Mucosa of stomach (tissue), 1 donor: ENCODE measurements around the gene PSKH1.
A peak's percentile ranks its signal among the peaks of the same experiment; 100 is the strongest.
"Not testable (repeated sequence)": the region's sequence is repeated elsewhere in the genome, so short reads cannot be mapped to it uniquely, and the experiment has no call there.

Experiments
- H3K27me3 ChIP-seq: one replicate; pipeline ENCODE4 v1.7.0; 2013; ENCODE audit warnings: mild to moderate bottlenecking, low read length; ENCODE audit not compliant: control insufficient read depth, insufficient read depth
- H3K36me3 ChIP-seq: one replicate; pipeline ENCODE4 v1.7.0; 2013; ENCODE audit warnings: low read length; ENCODE audit not compliant: control insufficient read depth, insufficient read depth
- H3K4me1 ChIP-seq: one replicate; pipeline ENCODE4 v1.7.0; 2013; ENCODE audit warnings: mild to moderate bottlenecking, low read length; ENCODE audit not compliant: control insufficient read depth, insufficient read depth
- H3K4me3 ChIP-seq: one replicate; pipeline ENCODE4 v1.7.0; 2013; ENCODE audit warnings: low read length
- H3K9ac ChIP-seq: one replicate; pipeline ENCODE4 v1.7.0; 2013; ENCODE audit warnings: mild to moderate bottlenecking, low read length, moderate library complexity
- H3K9me3 ChIP-seq: one replicate; pipeline ENCODE4 v1.7.0; 2013; ENCODE audit warnings: mild to moderate bottlenecking, low read length, moderate library complexity; ENCODE audit not compliant: control insufficient read depth
- donor health status: Pancreatic carcinoma.

Gene PSKH1

DNA sequence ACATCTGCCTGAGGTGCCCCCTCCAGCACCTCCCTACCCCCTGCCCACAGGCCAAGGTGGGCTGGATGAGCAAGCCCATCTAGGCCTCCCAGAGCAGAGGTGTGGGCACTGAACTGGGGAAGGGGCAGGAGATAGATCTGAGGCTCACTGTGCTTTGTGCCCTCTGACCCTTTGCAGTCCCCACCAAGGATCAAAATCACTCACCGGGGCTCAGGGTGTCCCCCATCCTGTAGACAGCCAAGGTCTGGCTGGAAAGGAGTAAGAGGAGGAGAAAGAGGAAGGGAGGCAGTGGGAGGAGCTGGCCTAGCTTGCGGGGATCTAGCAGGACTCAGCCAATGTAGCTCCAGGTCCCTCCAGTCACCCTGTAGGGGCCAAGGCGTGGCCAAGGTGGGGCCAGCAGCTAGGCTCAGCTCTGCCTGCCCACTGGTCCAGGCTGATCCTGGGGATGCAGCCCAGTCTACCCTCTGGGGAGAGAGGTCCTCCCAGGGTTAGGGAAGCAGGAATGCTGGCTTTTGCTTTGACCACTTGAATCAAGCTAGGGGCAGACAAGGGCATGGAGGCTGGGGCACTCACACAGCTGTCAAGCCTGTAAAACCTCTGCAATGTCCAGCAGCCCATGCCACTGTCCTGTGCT is 73.6 kb downstream of the PSKH1 start:
- Histone ChIP-seq H3K4me1 (peaks cover 33% of the 10 kb centered on the region), H3K9me3 (no peaks in the 10 kb centered on the region), H3K27me3 (peaks cover 8% of the 10 kb centered on the region), H3K36me3 (no peaks in the 10 kb centered on the region), H3K4me3 (peak overlapping the region; percentile 63), H3K9ac (peak overlapping the region; percentile 84)

DNA sequence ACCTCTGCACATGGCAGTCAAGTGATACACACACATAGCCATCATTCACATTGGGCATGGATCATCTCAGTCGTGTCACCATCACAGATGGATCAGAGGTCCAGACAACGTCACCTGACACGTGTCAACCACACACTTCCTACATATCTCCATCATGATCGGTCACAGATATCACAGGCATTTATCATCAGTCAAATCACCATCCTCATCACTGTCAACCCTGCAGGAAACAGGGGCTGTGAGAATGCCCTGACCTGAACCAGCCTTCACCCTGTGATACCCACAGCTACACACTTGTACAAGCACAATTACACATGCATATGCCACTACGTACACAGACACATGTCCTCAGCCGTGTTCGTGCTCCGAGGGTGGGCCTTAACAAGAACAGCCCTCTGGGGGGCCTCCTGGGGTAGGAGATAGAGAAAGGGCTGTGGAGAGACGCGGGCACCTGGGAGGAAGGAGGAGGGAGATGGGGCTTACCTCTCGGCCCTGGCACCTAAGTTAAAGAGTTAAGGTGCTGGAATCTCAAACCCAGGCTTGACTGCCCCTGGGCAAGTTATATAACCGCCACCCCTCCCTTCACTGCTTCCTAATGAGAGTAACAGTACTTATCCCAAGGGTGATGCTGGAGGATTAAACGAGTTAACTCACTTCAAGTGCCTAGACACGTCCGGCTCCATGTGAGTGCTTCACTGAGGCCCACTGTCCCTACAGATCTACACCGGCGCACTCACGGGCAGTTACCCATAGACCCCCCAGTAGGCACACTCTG is 74.3 kb downstream of the PSKH1 start:
- Histone ChIP-seq H3K4me1 (peaks cover 26% of the 10 kb centered on the region), H3K4me3 (peak overlapping the region; percentile 63), H3K9me3 (no peaks in the 10 kb centered on the region), H3K27me3 (peaks cover 8% of the 10 kb centered on the region), H3K36me3 (no peaks in the 10 kb centered on the region), H3K9ac (peak overlapping the region; percentile 84)

DNA sequence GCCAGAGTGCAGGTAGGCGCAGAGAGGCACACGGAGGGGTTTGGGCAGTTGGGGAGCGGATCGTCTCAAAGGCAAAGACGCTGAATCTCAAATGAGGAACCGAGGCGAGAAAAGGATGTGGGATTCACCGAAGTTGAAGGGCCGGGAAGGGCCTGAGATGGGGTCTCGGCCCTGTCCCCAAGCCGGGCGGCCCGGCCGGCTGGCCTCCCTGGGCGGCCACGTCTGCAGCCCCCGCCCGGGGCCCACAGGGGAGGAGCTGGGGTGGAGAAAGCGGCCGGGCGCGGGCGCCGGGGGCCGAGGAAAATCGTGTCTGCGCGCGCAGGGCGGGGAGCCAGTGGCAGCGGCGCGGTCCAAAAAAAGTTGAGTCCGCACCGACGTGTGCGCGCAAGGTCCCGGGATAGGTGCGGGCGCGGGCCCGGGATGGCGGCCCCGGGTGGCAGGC is 74.9 kb downstream of the PSKH1 start:
- Histone ChIP-seq H3K9ac (peak overlapping the region; percentile 84), H3K4me3 (peak overlapping the region; percentile 63), H3K9me3 (no peaks in the 10 kb centered on the region), H3K36me3 (no peaks in the 10 kb centered on the region), H3K4me1 (peaks cover 26% of the 10 kb centered on the region), H3K27me3 (peaks cover 8% of the 10 kb centered on the region)

DNA sequence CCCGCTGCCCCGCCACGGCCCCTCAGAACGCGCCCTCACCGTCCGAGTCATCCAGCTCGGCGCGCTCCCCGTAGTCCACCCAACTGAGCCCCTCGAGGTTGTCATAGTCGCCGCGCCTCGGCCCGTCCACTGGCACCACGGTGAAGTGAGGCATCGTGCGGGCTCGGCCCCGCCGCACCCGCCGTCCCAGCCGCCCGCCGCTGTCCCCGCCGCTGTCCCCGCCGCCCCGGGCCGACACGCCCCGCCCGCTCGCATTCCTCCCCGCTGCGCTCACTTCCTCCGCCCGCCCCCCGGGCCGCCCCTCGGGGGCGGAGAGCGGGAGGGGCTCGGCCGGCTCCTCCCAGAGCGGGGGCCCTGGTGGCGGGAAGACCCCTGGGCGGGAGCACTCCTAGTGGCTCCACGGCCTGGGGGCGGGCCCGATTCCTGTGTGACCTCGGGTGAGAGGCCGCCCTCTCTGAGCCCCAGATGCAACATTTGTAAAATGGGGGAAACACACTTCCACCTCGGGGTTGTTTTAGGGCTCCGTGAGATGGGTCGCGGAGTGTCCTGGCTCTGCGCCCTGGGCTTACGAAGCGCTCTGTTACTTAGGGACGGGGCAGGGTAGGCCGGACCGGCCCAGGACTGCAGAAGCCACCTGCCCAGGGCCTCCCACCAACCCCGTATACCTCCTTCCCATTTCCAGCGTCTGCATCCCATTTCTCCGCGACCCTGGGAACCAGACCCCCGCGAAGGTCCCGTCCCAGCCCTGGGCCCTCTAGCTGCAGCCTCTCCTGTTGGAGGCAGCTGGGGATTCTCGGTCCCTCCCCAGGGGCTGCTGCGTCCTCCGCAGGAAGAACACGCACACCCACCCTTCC is 75.6 kb downstream of the PSKH1 start, which contains the start of gene SLC12A4:
Gene SLC12A4 (minus strand): TSS at position 238 of the 854 bp plus-strand sequence. CDS start 84 bp downstream, at position 154.
- H3K36me3 ChIP-seq = no peaks in the 10 kb centered on the region
- H3K27me3 ChIP-seq = peaks cover 8% of the 10 kb centered on the region
- H3K4me1 ChIP-seq = peaks cover 20% of the 10 kb centered on the region
- peak within 1 kb of the TSS; percentile 84 for H3K9ac ChIP-seq
- H3K4me3 ChIP-seq = peak within 1 kb of the TSS; percentile 63
- no peaks in the 10 kb centered on the region for H3K9me3 ChIP-seq

DNA sequence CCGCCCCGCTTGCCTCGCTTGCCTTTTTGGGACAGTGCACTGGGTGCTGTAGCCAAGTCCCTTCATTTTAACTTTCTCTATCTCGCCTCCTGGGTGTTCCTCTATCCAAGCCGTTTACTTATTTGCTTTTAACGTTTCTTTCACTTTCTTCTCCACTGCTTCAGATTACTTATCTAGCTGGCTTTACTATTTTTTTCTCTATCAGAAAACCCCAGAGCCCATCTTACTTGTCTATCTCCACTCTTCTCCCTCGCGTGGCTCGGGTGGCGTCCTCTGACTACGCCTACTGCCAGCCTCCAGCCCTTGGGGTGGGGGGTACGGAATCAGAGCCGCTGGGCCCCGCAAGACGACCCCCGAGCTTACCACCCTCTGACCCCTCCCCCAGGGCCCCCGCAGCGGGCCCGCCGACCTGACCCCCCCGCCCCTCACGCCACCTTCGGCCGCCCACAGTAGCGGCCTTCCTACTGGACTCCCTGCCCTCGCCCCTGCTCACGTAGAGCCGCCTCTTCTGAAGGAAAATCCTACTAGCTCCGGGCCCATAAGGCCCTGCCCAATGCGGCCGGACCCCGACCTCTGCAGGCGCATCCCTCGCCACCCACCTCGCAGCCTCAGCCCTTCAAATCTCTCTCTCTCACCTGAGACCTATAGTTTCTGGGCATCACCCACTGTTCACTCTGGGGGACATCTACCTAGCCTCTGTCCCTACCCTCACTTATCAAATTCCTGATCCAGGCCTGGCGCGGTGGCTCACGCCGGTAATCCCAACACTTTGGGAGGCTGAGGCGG is 76.4 kb downstream of the PSKH1 start:
- peak overlapping the region; percentile 59 for H3K9ac ChIP-seq
- H3K4me1 ChIP-seq = peaks cover 20% of the 10 kb centered on the region
- H3K4me3 ChIP-seq = no peak overlapping the region

DNA sequence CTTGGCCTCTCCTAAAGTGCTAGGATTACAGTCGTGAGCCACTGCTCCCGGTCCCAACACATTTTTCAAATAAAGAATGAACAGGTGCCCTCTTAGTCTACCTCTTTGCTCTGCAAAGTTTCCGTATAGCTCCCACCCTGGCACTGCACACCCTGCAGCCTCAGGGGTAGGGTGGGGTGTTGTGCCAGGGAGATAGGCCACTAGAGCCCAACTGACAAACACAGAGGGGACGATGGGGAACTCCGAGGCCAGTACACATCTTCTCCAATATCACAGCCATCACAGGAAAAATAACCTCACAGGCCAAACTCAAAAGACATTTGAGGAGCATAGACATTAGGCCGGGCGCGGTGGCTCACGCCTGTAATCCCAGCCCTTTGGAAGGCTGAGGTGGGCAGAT is 78.1 kb downstream of the PSKH1 start:
- Histone ChIP-seq H3K9me3 (no peaks in the 10 kb centered on the region), H3K4me1 (peaks cover 15% of the 10 kb centered on the region), H3K27me3 (peaks cover 9% of the 10 kb centered on the region), H3K4me3 (no peak overlapping the region), H3K9ac (no peak overlapping the region), H3K36me3 (no peaks in the 10 kb centered on the region)

More for the DNA sequence above, 76.4 kb downstream of the PSKH1 start:
- Histone ChIP-seq H3K27me3 (peaks cover 8% of the 10 kb centered on the region), H3K36me3 (no peaks in the 10 kb centered on the region), H3K9me3 (no peaks in the 10 kb centered on the region)

DNA sequence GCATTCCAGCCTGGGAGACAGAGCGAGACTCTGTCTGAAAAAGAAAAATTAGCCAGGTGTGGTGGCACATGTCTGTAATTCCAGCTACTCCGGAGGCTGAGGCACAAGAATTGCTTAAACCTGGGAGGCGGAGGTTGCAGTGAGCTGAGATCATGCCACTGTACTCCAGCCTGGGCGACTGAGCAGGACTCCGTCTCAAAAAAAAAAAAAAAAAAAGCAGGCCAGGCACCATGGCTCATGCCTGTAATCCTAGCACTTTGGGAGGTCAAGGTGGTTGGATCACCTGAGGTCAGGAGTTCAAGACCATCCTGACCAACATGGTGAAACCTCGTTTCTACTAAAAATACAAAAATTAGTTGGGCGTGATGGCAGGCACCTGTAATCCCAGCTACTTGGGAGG is 79.2 kb downstream of the PSKH1 start:
- not testable (repeated sequence) for H3K9ac ChIP-seq

DNA sequence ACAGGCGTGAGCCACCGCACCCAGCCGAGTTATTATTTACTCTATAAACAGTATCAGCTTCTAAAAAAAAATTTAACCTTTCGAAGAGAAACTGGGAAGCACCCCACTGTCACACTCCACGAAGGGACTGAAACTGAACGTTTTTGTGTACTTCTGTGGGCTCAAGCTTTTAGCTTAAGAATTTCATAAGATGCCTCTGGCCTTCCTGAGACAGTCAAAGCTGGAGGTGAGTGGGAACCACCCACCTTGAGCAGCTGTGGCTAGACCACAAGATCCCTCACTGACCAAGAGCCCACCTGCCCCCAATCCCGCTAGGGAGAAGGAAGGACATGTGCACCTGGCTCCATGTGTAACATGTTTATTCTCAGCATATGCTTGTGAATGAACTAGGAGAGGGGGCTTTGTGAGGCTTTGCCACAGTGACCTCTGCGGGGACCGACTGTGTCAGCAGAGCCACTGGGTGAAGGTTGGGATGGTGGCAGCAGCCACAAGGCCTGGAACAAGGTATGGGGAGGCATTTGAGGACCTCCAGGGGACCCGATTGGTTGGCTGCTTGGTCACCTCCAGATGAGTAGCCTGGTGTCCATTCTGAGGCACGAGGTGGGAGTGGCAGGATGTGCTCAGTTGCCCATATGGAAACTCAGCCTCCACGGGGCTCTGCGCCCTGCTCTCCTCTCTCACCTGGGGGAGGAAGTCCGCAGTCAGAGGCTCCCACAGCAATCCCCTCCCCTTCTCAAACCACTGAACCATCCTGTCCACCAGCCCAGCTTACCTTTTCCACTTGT is 82.5 kb downstream of the PSKH1 start:
- H3K9me3 ChIP-seq = no peaks in the 10 kb centered on the region
- H3K27me3 ChIP-seq = peaks cover 22% of the 10 kb centered on the region
- no peak overlapping the region for H3K4me3 ChIP-seq
- no peaks in the 10 kb centered on the region for H3K4me1 ChIP-seq
- no peak overlapping the region for H3K9ac ChIP-seq
- H3K36me3 ChIP-seq = no peaks in the 10 kb centered on the region

More for the DNA sequence above, 79.2 kb downstream of the PSKH1 start:
- H3K4me1 ChIP-seq, H3K4me3 ChIP-seq, H3K9me3 ChIP-seq, H3K36me3 ChIP-seq: not testable (repeated sequence)
- peaks cover 17% of the 10 kb centered on the region for H3K27me3 ChIP-seq

DNA sequence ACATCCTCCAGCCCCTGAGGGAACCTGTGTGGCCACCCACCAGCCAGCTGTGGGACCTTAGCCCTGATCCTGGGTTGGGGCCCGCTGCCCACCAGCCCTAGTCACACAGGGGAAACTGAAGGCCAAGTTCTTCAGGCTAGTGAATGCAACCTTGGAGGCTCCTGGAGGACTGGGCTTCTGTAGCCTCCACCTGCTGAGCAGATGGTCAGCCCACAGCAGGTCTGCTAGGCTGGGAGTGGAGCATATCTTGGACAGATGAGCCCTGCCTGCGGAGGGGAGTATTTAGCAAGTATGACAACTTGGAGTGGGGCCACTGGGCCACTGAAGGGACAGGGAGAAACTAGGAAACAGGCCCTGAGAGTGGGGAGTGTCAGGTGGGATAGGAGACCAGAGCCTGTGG is 83.2 kb downstream of the PSKH1 start:
- no peaks in the 10 kb centered on the region for H3K4me1 ChIP-seq

DNA sequence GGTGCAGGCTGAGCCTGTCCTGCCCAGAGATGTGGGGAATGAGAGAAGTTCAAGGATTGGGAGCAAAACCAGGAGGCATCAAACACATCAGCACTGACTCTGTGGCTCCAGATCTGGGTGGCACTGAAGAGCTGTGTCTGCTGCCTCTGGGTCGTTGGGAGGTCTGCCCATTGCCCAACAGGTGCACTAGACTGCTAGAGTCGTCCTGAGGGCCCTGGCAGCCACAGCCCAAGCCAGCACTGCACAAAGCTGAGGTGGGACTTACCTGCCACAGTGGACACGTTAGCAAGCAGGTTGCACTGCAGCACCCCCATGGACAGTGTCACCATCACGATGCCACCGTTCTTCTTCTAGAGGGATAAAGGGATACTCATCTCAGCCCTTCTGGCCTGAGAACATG is 84.0 kb downstream of the PSKH1 start:
- Histone ChIP-seq H3K4me1 (no peaks in the 10 kb centered on the region), H3K36me3 (no peaks in the 10 kb centered on the region), H3K27me3 (peaks cover 22% of the 10 kb centered on the region), H3K9me3 (no peaks in the 10 kb centered on the region), H3K4me3 (no peak overlapping the region), H3K9ac (no peak overlapping the region)

More for the DNA sequence above, 83.2 kb downstream of the PSKH1 start:
- no peaks in the 10 kb centered on the region for H3K9me3 ChIP-seq
- H3K9ac ChIP-seq = no peak overlapping the region
- no peaks in the 10 kb centered on the region for H3K36me3 ChIP-seq
- peaks cover 22% of the 10 kb centered on the region for H3K27me3 ChIP-seq
- no peak overlapping the region for H3K4me3 ChIP-seq
